HG02885 (cell line): Measurements from ENCODE around the gene FOXA1.
"Not testable (repeated sequence)": the region's sequence is repeated elsewhere in the genome, so short reads cannot be mapped to it uniquely, and the experiment has no call there.

Experiments
- ATAC-seq: cut with Tn5 transposase; IDR thresholded peaks from one replicate; pipeline ENCODE4 v1.9.1; 2021; ENCODE audit warnings: mild to moderate bottlenecking; ENCODE audit not compliant: unreplicated experiment, poor library complexity

FOXA1 gene

DNA sequence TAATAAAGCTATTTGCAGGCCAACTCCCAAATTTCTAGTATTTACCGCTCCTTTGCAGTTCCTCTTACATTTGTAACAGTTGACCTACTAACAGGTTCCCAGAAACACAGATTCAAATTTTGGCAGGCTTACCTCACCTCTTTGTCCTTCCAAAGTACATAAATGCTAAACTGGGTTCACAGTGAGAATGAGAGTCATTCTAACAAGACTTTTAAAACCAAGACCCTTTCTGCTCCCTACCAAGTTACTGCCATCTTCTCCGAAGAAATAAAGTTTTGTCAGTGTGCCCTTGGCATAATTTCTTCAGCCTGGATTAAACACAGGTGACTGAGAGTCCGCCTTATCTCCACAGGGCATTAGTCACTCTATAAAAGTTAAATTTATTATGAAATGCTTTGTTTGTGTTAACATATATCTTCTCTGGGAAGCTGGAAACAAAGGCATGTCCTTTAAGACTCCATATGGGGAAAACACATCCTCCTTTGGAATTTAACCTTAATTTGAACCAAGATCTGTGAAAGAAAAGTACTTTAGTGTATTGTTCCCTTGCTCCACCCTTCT, 28.2 kb downstream of the FOXA1 start:
- no peak for ATAC-seq

DNA sequence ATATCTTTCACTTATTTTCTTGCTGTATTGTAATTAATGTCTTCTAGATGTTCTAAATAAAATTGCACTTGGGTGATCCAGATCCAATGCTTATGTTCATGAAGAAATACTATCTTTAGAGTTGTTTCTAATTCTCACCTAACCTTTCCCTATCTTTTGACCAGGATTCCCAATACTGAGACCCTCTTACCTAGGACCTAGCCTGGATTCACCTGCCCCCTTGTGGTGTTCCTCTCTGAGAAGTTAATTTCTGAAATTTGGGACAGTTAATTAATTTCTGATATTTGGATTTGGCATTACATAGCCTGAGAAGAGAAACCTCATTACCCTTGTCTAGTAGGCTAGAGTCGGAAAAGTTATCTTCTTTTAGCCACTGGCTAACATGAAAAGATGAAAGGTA, 29.5 kb downstream of the FOXA1 start:
- ATAC-seq: no peak

DNA sequence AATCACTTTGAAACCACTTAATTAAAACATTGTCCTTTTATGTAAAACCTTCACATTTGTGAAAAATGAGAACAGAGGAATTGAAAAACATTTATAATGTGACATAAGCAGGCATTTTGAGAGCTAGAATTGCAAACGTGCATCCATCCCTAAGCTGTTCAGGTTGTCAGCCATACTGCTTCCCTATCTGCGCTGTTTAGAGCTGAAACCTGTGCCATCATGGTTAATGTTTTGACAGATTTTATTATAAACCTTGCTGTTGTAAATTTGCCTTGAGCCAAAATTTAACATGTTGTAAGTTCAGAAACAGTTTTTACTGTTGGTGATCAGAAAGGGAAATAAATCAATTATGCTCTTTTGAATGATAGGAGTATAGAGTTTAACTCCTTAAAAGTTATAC, 31.9 kb downstream of the FOXA1 start:
- no peak for ATAC-seq

DNA sequence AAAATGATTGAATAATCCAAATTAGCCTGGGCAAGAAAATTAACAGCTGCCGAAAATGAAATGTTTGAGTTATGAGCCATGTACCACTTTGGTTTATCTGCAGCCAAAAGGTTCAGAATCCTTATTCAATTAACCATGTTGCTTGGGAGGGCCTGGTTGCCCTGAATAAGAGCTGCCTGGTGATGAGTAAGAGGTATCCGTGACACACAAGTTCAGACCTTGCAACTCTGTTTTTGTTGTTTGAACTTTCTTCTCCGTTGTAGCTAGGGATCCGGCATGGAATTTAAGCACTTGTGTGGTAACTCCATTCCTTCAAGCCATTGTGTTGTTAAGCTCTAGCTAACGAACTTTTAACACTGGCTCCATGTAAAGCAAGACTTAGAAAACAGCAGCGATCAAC, 35.7 kb downstream of the FOXA1 start:
- ATAC-seq: no peak

DNA sequence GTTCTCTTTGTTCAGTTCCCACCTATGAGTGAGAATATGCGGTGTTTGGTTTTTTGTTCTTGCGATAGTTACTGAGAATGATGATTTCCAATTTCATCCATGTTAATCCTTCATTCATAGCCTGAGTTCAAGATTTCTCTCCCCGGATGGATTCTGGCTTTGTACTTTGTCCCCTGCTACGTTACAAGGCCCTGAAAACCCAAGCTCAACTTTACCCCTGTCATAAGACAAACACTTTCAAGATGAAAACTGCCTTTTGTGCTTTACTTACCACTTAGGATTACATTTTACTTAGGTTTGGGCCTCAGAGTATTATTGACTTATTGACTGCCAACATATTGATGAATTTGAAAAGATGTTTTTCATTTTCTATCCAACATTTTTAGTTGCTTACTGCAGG, 36.3 kb downstream of the FOXA1 start:
- no peak for ATAC-seq

DNA sequence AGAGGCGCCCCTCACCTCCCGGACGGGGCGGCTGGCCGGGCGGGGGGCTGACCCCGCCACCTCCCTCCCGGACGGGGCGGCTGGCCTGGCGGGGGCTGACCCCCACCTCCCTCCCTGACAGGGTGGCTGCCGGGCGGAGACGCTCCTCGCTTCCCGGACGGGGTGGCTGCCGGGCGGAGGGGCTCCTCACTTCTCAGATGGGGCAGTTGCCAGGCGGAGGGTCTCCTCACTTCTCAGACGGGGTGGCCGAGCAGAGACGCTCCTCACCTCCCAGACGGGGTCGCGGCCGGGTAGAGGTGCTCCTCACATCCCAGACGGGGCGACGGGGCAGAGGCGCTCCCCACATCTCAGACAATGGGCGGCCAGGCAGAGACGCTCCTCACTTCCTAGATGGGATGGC, 39.5 kb downstream of the FOXA1 start:
- ATAC-seq: not testable (repeated sequence)

DNA sequence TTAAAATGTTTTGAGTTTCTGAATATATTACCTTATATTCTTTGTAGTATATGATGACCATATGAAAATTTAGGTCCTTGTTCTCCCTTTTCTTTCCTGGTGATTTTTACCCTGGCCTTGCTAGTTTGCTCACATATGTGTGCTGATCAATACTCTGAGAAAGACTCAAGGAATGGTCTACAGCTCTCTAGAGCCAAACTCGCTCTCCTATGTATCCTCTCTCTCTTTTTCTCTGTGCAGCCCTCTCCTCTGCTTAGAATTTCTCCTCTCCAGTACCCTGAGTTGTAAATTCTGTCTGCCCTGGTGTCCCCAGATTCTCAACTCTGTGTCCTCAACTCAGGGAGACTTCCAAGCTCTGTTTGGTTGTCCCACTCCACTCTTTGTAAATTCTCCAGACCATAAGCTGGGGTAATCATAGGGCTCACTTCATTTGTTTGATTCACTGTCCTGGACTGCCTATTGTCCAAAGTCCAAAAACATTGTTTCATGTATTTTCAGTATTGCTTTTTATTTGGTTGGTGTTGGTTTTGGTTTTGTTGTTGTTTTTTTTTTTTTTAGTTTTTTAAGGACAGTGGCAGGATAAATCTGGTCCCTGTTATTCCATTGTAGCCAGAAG, 41.0 kb downstream of the FOXA1 start:
- no peak for ATAC-seq

DNA sequence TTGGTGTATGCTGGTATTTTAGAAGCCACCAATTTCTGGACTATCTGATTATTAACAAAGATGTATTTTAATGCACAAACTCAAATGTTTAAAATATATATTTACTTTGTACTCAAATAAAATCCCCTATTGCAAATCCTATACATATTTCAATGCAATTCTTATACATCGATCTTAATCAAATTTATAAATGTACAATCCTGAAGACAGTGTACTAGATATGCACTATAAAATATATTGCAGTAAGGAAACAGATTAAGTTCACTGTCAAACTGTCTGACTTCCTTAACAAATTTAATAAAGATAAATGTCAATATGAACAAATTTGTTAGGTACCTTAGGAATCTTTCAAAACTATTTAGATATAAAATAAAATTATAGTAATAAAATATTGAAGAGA, 43.9 kb downstream of the FOXA1 start:
- no peak for ATAC-seq

DNA sequence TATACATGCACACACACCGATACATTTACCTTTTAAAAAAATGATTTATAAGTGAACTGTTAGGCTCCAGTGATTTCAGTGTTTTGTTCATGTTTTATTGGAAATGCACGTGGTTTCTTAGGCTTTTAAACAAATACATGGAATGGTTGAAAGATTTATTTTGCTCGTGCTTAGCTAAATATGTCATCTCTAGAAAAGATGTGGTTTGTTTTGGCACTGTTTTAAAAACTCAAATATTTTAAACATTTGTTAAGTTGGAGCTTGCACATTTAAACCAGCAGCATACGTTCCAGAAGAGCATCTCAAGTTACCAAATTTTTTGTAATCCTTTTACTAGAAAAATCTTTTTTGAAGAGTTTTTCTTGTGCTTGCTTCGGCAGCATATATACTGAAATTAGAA, 44.5 kb downstream of the FOXA1 start:
- ATAC-seq: no peak

DNA sequence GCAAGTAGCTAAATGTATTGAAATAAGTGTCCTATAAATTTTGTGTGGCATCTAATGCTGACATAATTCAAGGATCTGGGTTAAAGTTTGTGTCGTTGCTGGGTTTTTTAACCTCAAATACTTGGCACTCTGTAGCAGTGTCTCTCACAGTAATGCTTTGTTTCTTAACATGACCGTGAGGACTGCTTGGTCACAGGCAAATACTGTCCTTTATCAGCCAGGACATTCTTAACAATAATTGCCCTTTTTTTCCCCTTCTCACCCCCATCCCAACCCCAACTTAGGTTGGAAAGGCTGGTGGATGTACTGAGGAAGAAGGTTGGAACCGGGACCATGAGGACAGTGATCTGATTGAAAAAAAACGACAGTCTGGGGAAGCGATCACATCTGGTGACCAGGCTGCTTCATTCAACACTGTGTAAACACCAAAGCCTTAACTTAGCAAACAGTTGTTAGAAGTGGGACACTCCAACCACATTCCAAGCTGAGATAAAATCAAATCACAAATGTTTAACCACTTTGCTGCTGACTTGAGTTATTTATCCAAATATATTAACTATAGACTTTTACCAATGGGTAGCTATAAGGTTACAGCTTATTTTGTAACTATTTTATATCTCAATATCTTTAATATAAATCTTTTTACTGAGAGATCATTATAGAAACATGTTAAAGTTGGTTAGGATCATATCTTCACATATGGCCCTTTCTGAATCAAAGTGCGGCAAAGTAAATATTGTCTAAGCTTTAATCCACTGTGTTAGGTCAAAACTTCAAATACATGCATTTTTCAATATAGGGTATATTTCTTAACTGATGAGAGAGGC, 48.2 kb downstream of the FOXA1 start:
- no peak for ATAC-seq

DNA sequence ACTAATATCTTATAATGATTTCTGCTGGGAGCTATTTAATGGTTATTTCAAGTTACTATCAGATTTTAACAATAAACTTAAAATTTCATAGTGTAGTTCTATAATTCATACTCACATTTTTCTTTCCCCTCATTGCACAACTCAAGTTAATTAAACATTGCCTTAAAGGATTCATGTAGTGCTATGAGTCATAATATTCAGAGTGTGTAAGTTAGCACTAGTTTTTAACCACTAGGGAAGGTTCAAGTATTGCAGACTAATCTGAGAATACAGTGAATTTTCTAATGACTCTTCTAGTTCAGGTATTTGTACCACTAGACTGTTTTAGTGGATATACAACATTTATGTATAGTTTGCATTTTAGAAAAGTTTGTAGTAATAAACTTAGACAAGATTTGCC, 49.9 kb downstream of the FOXA1 start:
- no peak for ATAC-seq

DNA sequence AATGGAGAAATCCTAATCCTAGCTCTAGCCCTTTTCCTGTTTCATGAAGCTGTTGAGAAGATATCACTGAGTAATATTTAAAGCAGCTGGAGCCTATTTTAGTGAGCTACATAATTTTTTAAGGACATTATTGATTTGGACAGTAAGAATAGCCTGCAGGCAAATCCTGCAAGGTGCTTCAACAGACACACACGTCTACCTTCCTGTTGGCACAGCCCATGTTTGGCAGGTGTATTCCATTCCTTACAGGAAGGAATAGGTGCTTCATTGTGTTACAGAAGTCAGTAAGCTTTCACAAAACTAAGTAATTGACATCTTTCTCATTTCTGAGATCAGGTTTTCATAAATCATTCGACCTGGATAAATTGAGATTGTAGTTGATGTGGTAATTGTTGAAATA, 50.6 kb downstream of the FOXA1 start:
- no peak for ATAC-seq

DNA sequence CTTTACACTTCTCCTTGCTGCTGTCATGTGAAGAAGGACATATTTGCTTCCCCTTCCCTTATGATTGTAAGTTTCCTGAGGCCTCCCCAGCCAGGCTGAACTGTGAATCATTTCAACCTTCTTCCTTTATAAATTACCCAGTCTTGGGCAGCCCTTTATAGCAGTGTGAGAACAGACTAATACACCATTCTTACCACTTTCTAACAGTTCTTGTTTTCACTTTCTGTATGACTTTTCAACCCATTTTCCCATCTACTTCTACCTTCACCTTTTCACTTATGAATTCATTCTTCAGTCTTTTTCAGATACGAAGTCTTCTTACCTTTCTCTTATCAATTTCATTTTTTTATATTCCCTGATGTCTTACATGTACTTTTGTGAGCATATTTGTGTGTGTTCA, 55.1 kb downstream of the FOXA1 start:
- ATAC-seq: no peak
